Pancreas (tissue), 10 donors: ENCODE data around the gene RPS6KC1. TPM values are rescaled to one million over a fixed set of nuclear protein-coding genes. Genes with fewer than 3 reads are reported as not detected.

Source experiments
- ATAC-seq, 4 donors: fragments of 200-7000 bp; cut with Tn5 transposase; one replicate each; pipeline versions ENCODE4 v1.8.0 to v1.9.1; 2020; ENCODE audit warnings: mild to moderate bottlenecking in 4 of 4, moderate library complexity in 4 of 4
- DNase-seq, 6 donors: peaks; one replicate each; pipeline ENCODE4 v3.0.0-alpha.2; 2020
- FAIRE-seq: peaks from 2 replicates; lab custom pipeline; 2012; peaks lifted over from hg19 to GRCh38; lab: Jason Lieb, UNC
- H3K27ac ChIP-seq, 4 donors: fragments of 200-600 bp; sonication (generic); 1 replicate in 3 of 4; 2 replicates in 1 of 4; pipeline versions ENCODE4 v1.5.0 to v1.8.0; 2020
- H3K27me3 ChIP-seq, 4 donors: fragments of 200-600 bp; one replicate each; pipeline ENCODE4 v1.8.0; 2021
- H3K36me3 ChIP-seq, 3 donors: fragments of 200-600 bp; sonication (generic) in 1 of 3; one replicate each; pipeline versions ENCODE4 v1.5.0 to v1.8.0; 2020 to 2021
- H3K4me1 ChIP-seq, 3 donors: fragments of 200-600 bp; one replicate each; pipeline ENCODE4 v1.8.0; 2021
- H3K4me3 ChIP-seq, 4 donors: fragments of 200-600 bp; sonication (generic) in 2 of 4; one replicate each; pipeline versions ENCODE4 v1.5.0 to v1.8.0; 2020 to 2021
- H3K9me3 ChIP-seq, 4 donors: fragments of 200-600 bp; one replicate each; pipeline ENCODE4 v1.8.0; 2021
- WGBS, 2 donors: extraction: QIAGEN DNeasy Blood & Tissue Kit; methylation state at CpG; one replicate each; pipeline ENCODE4 v1.1.7; 2013; 5-methylcytosine and 5-hydroxymethylcytosine counted together
- intact Hi-C, 3 donors: fragments of 100-400 bp; cut with DNase I; formaldehyde crosslinking; loops; one replicate each; pipeline versions ENCODE4 v1.11.1 to v1.14.2; 2022
- polyA plus RNA-seq, 2 donors: library from polyadenylated mRNA; stranded (reverse); fragments of 200-250 nt; gene quantifications; one replicate each; pipeline ENCODE4 v1.2.3, GENCODE V29; 2013
- total RNA-seq, 6 donors: library from RNA; stranded (reverse); fragmentation: NEBNext Ultra II Directional in 4 of 6; extraction: Animal tissue kit (Norgen Biotek cat#: 25700) in 4 of 6; gene quantifications; one replicate each; pipeline versions ENCODE4 v1.2.1 to v1.2.4, GENCODE V29; 2021 to 2023
- TF ChIP-seq, protein P1 (sequence below), 4 donors: fragments of 200-600 bp; sonication (generic) in 3 of 4; IDR thresholded peaks; one replicate each; pipeline versions ENCODE4 v1.5.0 to v1.8.0; 2021; ENCODE audit warnings: antibody characterized with exemption in 4 of 4
- donor health status: healthy with polysubstance abuse.
- donor health status: DM: no; HTN: no; CAD: no; lungs with moderate emphysema.
- donor health status: DM: no; HTN: no; CAD: no.
- donor health status: control.
- donor health status: control.
- donor health status: Bipolar disorder and iron deficiency.
- donor health status: DM: yes; HTN: yes; CAD: no.
- donor health status: DM: no; HTN: no; CAD: no.
- donor health status: DM: no; HTN: no; CAD: no.
- donor health status: DM: yes; HTN: yes; CAD: no.

Gene RPS6KC1
- total and polyA plus RNA-seq, 8 donors = 2.3 to 11.4 (median 7.0) TPM

DNA sequence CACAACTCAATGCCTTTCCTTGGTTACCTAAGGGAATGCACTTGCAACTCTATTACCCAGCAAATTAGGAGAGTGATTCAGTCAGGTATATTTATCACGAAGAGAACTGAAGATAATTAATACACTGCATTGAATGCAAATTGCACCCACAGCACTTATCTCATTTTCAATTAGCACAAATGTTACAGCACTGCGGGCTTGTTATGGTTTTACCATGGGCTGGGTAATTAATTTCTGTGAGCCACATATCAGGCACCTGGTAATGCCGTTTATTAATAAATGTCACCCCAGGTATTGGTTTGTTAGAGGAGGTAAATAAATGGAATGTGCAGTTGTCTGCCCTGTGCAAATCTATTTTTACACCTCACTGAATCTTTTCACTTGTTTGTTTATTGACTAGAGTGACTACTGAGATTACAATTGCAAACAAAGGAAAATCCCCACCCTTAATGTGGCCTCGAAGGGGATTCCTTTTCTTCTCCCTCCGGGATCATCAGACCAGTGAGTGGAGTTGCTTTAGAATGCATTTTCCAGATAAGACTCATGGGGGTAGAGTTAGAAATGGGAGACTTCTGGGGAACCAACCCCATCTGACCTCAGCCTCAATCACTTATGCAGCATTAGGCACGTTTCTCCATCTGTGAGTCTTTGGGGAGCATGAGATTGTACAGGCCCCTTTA, 269.3 kb downstream of the RPS6KC1 start:
- DNase-seq = no peak
- intact Hi-C loops = no loop called here
- Histone ChIP-seq H3K36me3 (no peaks in the 10 kb centered on the region), H3K9me3 (no peaks in the 10 kb centered on the region), H3K4me3 (no peak overlapping the region), H3K27me3 (no peaks in the 10 kb centered on the region), H3K27ac (no peak overlapping the region), H3K4me1 (no peaks in the 10 kb centered on the region)
- no peak for FAIRE-seq
- WGBS, 2 donors = 26 to 35% methylated on average over 6 of the region's 6 CpGs
- TF ChIP-seq, protein P1, sequence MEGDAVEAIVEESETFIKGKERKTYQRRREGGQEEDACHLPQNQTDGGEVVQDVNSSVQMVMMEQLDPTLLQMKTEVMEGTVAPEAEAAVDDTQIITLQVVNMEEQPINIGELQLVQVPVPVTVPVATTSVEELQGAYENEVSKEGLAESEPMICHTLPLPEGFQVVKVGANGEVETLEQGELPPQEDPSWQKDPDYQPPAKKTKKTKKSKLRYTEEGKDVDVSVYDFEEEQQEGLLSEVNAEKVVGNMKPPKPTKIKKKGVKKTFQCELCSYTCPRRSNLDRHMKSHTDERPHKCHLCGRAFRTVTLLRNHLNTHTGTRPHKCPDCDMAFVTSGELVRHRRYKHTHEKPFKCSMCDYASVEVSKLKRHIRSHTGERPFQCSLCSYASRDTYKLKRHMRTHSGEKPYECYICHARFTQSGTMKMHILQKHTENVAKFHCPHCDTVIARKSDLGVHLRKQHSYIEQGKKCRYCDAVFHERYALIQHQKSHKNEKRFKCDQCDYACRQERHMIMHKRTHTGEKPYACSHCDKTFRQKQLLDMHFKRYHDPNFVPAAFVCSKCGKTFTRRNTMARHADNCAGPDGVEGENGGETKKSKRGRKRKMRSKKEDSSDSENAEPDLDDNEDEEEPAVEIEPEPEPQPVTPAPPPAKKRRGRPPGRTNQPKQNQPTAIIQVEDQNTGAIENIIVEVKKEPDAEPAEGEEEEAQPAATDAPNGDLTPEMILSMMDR (IDR thresholded peaks at IDR 0.05) = no peak
- ATAC-seq = no peak

Other genes starting within 250 kb of the RPS6KC1 start
- gene SPATA45, start 203.6 kb upstream of the RPS6KC1 start, total RNA-seq = not detected
- gene SPATA45, start 203.6 kb upstream of the RPS6KC1 start, polyA plus RNA-seq = under 1 TPM in 1 of 2 donors, not detected in 1; 0.26 TPM
- gene FLVCR1, start 193.0 kb upstream of the RPS6KC1 start, total RNA-seq = 1 to 10 TPM; 1.4 to 5.6 (median 3.5) TPM
- 1 to 10 TPM; 2.2 to 4.0 TPM for gene FLVCR1, start 193.0 kb upstream of the RPS6KC1 start, polyA plus RNA-seq
- gene VASH2, start 100.7 kb upstream of the RPS6KC1 start, total RNA-seq = 1 to 10 TPM in 1 of 6 donors, under 1 TPM in 4, not detected in 1; 0.16 to 1.9 (median 0.57) TPM
- under 1 TPM; 0.15 to 0.35 TPM for gene VASH2, start 100.7 kb upstream of the RPS6KC1 start, polyA plus RNA-seq
- gene ANGEL2, start 35.4 kb upstream of the RPS6KC1 start, total RNA-seq = 10 to 100 TPM; 10.7 to 17.2 (median 11.8) TPM
- 10 to 100 TPM in 1 of 2 donors, 1 to 10 TPM in 1; 9.8 to 15.5 TPM for gene ANGEL2, start 35.4 kb upstream of the RPS6KC1 start, polyA plus RNA-seq